Suprapubic skin (tissue), 3 donors: Measurements from ENCODE around the gene APOBEC3H.

Experiments
- CTCF ChIP-seq, 2 donors: fragments of 200-600 bp in 1 of 2; fragments of 450-650 bp in 1 of 2; sonication (generic) in 1 of 2; IDR thresholded peaks; one replicate each; pipeline ENCODE4 v1.5.1; 2016 to 2019; ENCODE audit warnings: antibody characterized with exemption in 2 of 2, mild to moderate bottlenecking in 1 of 2, moderate library complexity in 1 of 2
- POLR2A ChIP-seq, 2 donors: fragments of 450-650 bp; IDR thresholded peaks; one replicate each; pipeline ENCODE4 v1.6.1; 2017; ENCODE audit warnings: antibody characterized with exemption in 2 of 2, mild to moderate bottlenecking in 2 of 2, moderate library complexity in 2 of 2

GRCh38 chr22:39139933-39140332 lies 42.9 kb downstream of the APOBEC3H start:
- TF ChIP-seq CTCF (IDR thresholded peaks at IDR 0.05) (no peak), POLR2A (IDR thresholded peaks at IDR 0.05) (no peak)
